ENCODE measurements around the gene MCM10.

Gene MCM10

GRCh38 chr10:13160934-13161856 is at the start of gene MCM10:
MCM10 (plus strand) TSS chr10:13161558; CDS start chr10:13164203, 2,645 bp downstream.
- Mint-ChIP-seq H3K27me3 (no peaks in the 10 kb centered on the region), H3K4me1 (ENCODE audit: low read depth) (peaks cover 36% of the 10 kb centered on the region), H3K4me3 (peak within 1 kb of the TSS; percentile 90), H3K9me3 (no peaks in the 10 kb centered on the region), H3K36me3 (ENCODE audit: low read depth) (peaks cover 37% of the 10 kb centered on the region), H3K27ac (peak within 1 kb of the TSS; percentile 79)

GRCh38 chr10:13113544-13113943 is 47.8 kb upstream of the MCM10 start:
- Mint-ChIP-seq H3K27me3 (no peaks in the 10 kb centered on the region), H3K36me3 (ENCODE audit: low read depth) (peaks cover 50% of the 10 kb centered on the region), H3K4me3 (no peak overlapping the region), H3K27ac (no peak overlapping the region), H3K9me3 (no peaks in the 10 kb centered on the region), H3K4me1 (ENCODE audit: low read depth) (peaks cover 48% of the 10 kb centered on the region)

GRCh38 chr10:13115832-13116803 is 45.2 kb upstream of the MCM10 start:
- peak overlapping the region; percentile 57 for H3K4me3 Mint-ChIP-seq
- H3K9me3 Mint-ChIP-seq, result no peaks in the 10 kb centered on the region
- no peaks in the 10 kb centered on the region for H3K27me3 Mint-ChIP-seq
- H3K27ac Mint-ChIP-seq, result peak overlapping the region; percentile 48
- peaks cover 61% of the 10 kb centered on the region for H3K36me3 Mint-ChIP-seq (ENCODE audit: low read depth)
- H3K4me1 Mint-ChIP-seq (ENCODE audit: low read depth), result peaks cover 28% of the 10 kb centered on the region

GRCh38 chr10:13117841-13118783 is 43.2 kb upstream of the MCM10 start:
- no peak overlapping the region for H3K4me3 Mint-ChIP-seq
- H3K27ac Mint-ChIP-seq, result no peak overlapping the region
- H3K36me3 Mint-ChIP-seq (ENCODE audit: low read depth), result peaks cover 69% of the 10 kb centered on the region

GRCh38 chr10:13118784-13119410 is 42.5 kb upstream of the MCM10 start:
- H3K9me3 Mint-ChIP-seq, result no peaks in the 10 kb centered on the region
- H3K4me3 Mint-ChIP-seq, result no peak overlapping the region
- no peaks in the 10 kb centered on the region for H3K27me3 Mint-ChIP-seq
- H3K36me3 Mint-ChIP-seq (ENCODE audit: low read depth), result peaks cover 74% of the 10 kb centered on the region
- no peak overlapping the region for H3K27ac Mint-ChIP-seq
- H3K4me1 Mint-ChIP-seq (ENCODE audit: low read depth), result peaks cover 22% of the 10 kb centered on the region

More at GRCh38 chr10:13117841-13118783, 43.2 kb upstream of the MCM10 start:
- H3K27me3 Mint-ChIP-seq, result no peaks in the 10 kb centered on the region
- no peaks in the 10 kb centered on the region for H3K9me3 Mint-ChIP-seq
- peaks cover 22% of the 10 kb centered on the region for H3K4me1 Mint-ChIP-seq (ENCODE audit: low read depth)

GRCh38 chr10:13120786-13121499 is 40.4 kb upstream of the MCM10 start:
- no peak overlapping the region for H3K27ac Mint-ChIP-seq
- H3K27me3 Mint-ChIP-seq, result no peaks in the 10 kb centered on the region
- H3K4me3 Mint-ChIP-seq, result no peak overlapping the region
- H3K9me3 Mint-ChIP-seq, result no peaks in the 10 kb centered on the region
- peaks cover 82% of the 10 kb centered on the region for H3K36me3 Mint-ChIP-seq (ENCODE audit: low read depth)
- peaks cover 18% of the 10 kb centered on the region for H3K4me1 Mint-ChIP-seq (ENCODE audit: low read depth)

GRCh38 chr10:13121500-13121854 is 39.9 kb upstream of the MCM10 start:
- H3K9me3 Mint-ChIP-seq, result no peaks in the 10 kb centered on the region
- H3K4me3 Mint-ChIP-seq, result no peak overlapping the region
- H3K36me3 Mint-ChIP-seq (ENCODE audit: low read depth), result peaks cover 78% of the 10 kb centered on the region
- H3K4me1 Mint-ChIP-seq (ENCODE audit: low read depth), result peaks cover 12% of the 10 kb centered on the region
- no peaks in the 10 kb centered on the region for H3K27me3 Mint-ChIP-seq
- H3K27ac Mint-ChIP-seq, result no peak overlapping the region

DNA sequence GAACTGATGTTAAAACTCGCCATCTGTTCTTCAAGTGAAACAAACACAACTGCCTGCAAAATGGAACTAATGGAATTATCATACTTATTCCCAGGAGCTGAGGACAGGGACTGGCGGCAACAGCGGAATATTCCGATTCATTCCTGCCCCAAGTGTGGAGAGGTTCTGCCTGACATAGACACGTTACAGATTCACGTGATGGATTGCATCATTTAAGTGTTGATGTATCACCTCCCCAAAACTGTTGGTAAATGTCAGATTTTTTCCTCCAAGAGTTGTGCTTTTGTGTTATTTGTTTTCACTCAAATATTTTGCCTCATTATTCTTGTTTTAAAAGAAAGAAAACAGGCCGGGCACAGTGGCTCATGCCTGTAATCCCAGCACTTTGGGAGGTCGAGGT is 24.7 kb upstream of the MCM10 start:
- Mint-ChIP-seq H3K27ac (no peak overlapping the region), H3K4me3 (no peak overlapping the region), H3K4me1 (ENCODE audit: low read depth) (no peaks in the 10 kb centered on the region), H3K9me3 (no peaks in the 10 kb centered on the region), H3K36me3 (ENCODE audit: low read depth) (peaks cover 68% of the 10 kb centered on the region), H3K27me3 (no peaks in the 10 kb centered on the region)

GRCh38 chr10:13139150-13139549 is 22.2 kb upstream of the MCM10 start:
- Mint-ChIP-seq H3K36me3 (ENCODE audit: low read depth) (peaks cover 60% of the 10 kb centered on the region), H3K4me3 (no peak overlapping the region), H3K27ac (no peak overlapping the region), H3K27me3 (no peaks in the 10 kb centered on the region), H3K4me1 (ENCODE audit: low read depth) (no peaks in the 10 kb centered on the region), H3K9me3 (peaks cover under 1% of the 10 kb centered on the region)

DNA sequence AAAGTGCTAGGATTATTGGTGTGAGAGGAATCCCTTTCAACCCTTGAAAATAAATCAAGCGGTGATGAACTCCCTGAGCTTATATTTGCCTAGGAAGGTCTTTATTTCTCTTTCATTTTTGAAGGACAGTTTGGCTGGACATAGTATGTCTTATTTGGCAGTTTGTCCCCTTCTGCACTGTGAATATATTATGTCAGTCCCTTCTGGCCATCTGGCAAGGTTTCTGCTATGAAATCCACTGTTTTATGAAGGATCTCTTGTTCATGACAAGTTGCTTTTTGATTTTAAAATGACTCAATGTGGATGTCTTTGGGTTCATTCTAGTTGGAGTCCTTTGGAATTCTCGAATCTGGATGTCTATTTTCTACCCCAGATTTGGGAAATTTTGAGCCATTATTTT is 21.7 kb upstream of the MCM10 start:
- Mint-ChIP-seq H3K9me3 (peaks cover 6% of the 10 kb centered on the region), H3K4me3 (no peak overlapping the region), H3K4me1 (ENCODE audit: low read depth) (no peaks in the 10 kb centered on the region), H3K27ac (no peak overlapping the region), H3K27me3 (no peaks in the 10 kb centered on the region), H3K36me3 (ENCODE audit: low read depth) (peaks cover 63% of the 10 kb centered on the region)

GRCh38 chr10:13140627-13141190 is 20.6 kb upstream of the MCM10 start:
- Mint-ChIP-seq H3K4me1 (ENCODE audit: low read depth) (no peaks in the 10 kb centered on the region), H3K4me3 (no peak overlapping the region), H3K36me3 (ENCODE audit: low read depth) (peaks cover 59% of the 10 kb centered on the region), H3K9me3 (peaks cover 13% of the 10 kb centered on the region), H3K27ac (no peak overlapping the region), H3K27me3 (no peaks in the 10 kb centered on the region)

DNA sequence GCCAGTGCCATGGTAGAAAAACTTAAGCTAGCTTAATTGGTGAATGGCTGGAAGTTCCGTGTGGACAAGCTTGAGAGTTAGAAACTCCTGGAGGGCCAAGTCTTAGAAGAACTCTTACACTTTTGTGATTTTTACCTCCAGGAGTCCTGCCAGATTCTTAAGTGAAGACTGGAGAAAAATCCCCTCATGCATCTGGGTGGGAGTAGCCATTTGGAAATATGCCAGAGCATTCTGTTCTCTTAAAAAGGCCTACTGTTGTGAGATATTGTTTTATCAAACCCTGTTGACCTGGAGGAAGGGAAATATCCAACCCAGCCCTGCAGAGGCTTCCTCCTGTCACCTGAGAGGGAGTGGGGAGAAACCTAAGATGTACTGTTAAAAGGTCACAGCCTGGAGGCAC is 17.6 kb upstream of the MCM10 start:
- H3K27ac Mint-ChIP-seq, result no peak overlapping the region
- no peaks in the 10 kb centered on the region for H3K27me3 Mint-ChIP-seq
- no peaks in the 10 kb centered on the region for H3K4me1 Mint-ChIP-seq (ENCODE audit: low read depth)
- no peak overlapping the region for H3K4me3 Mint-ChIP-seq
- peaks cover 20% of the 10 kb centered on the region for H3K9me3 Mint-ChIP-seq
- peaks cover 36% of the 10 kb centered on the region for H3K36me3 Mint-ChIP-seq (ENCODE audit: low read depth)

DNA sequence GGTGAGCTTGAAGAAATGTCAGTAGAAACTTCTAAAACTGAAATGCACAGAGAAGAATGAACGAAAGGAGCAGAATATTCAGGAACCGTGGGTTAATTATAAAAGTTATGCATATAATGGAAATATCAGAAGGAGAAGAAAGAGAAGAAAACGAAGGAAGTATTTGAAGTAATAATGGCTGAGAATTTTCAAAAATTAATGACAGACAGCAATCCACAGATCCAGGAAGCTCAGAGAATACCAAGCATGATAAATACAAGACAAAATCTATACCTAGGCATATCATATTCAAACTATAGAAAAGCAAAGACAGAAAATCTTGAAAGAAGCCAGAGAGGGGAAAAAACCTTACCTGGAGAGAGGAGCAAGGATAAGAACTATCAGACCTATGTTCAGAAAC is 16.5 kb upstream of the MCM10 start:
- Mint-ChIP-seq H3K9me3 (peaks cover 20% of the 10 kb centered on the region), H3K4me3 (no peak overlapping the region), H3K27ac (no peak overlapping the region), H3K36me3 (ENCODE audit: low read depth) (peaks cover 31% of the 10 kb centered on the region), H3K27me3 (no peaks in the 10 kb centered on the region), H3K4me1 (ENCODE audit: low read depth) (no peaks in the 10 kb centered on the region)
